GM18951 (cell line): ENCODE data around the gene ST6GALNAC3.
"Not testable (repeated sequence)": the region's sequence is repeated elsewhere in the genome, so short reads cannot be mapped to it uniquely, and the experiment has no call there.

Experiments
- POLR2A ChIP-seq: IDR thresholded peaks from 4 replicates; pipeline ENCODE4 v1.6.1; 2011; ENCODE audit warnings: mild to moderate bottlenecking; ENCODE audit not compliant: insufficient read length, insufficient read depth; ENCODE audit errors: extremely low read depth
- in situ Hi-C: fragments of 300-500 bp; cut with MboI; formaldehyde crosslinking; loops from one replicate; pipeline ENCODE4 v1.12.0; 2022; ENCODE audit warnings: low sequenced_read_pairs, mixed read lengths, inconsistent platforms; ENCODE audit not compliant: unreplicated experiment

Gene ST6GALNAC3

GRCh38 chr1:76074321-76075187 is at the start of gene ST6GALNAC3:
Gene ST6GALNAC3, plus strand, starts transcription at chr1:76074746.
- in situ Hi-C loops = no loop called here

GRCh38 chr1:76027341-76027740 is 47.2 kb upstream of the ST6GALNAC3 start:
- no peak for TF ChIP-seq POLR2A
- in situ Hi-C loops = no loop called here

More at GRCh38 chr1:76074321-76075187, at the start of gene ST6GALNAC3:
- TF ChIP-seq POLR2A = no peak

- in situ Hi-C loops = no loop called here
- no peak for TF ChIP-seq POLR2A
These were observed 45.2 kb upstream of the ST6GALNAC3 start for GRCh38 chr1:76029331-76029730.

GRCh38 chr1:76031496-76031895 is 43.0 kb upstream of the ST6GALNAC3 start:
- TF ChIP-seq POLR2A = no peak
- in situ Hi-C loops = no loop called here

GRCh38 chr1:76033800-76034475 is 40.6 kb upstream of the ST6GALNAC3 start:
- TF ChIP-seq POLR2A = no peak
- in situ Hi-C loops = no loop called here

- TF ChIP-seq POLR2A = no peak
- in situ Hi-C loops = no loop called here
These were observed 39.5 kb upstream of the ST6GALNAC3 start for GRCh38 chr1:76035053-76035452.

GRCh38 chr1:76037324-76037723 is 37.2 kb upstream of the ST6GALNAC3 start:
- in situ Hi-C loops = no loop called here
- TF ChIP-seq POLR2A = no peak

- no peak for TF ChIP-seq POLR2A
- in situ Hi-C loops = no loop called here
These were observed 36.1 kb upstream of the ST6GALNAC3 start for GRCh38 chr1:76038287-76039004.

- TF ChIP-seq POLR2A = no peak
- in situ Hi-C loops = no loop called here
These were observed 28.4 kb upstream of the ST6GALNAC3 start for GRCh38 chr1:76046149-76046548.

- in situ Hi-C loops = no loop called here
- TF ChIP-seq POLR2A = no peak
These were observed 26.3 kb upstream of the ST6GALNAC3 start for GRCh38 chr1:76048219-76048618.

- in situ Hi-C loops = no loop called here
These were observed 25.6 kb upstream of the ST6GALNAC3 start for GRCh38 chr1:76048926-76049325.

GRCh38 chr1:76049498-76049897 is 25.0 kb upstream of the ST6GALNAC3 start:
- in situ Hi-C loops = no loop called here

More at GRCh38 chr1:76048926-76049325, 25.6 kb upstream of the ST6GALNAC3 start:
- TF ChIP-seq POLR2A = no peak

GRCh38 chr1:76050073-76050472 is 24.5 kb upstream of the ST6GALNAC3 start:
- in situ Hi-C loops = not testable (repeated sequence)

More at GRCh38 chr1:76049498-76049897, 25.0 kb upstream of the ST6GALNAC3 start:
- TF ChIP-seq POLR2A = no peak
